ENCODE measurements around the gene SPRING1.
"Not testable (repeated sequence)": the region's sequence is repeated elsewhere in the genome, so short reads cannot be mapped to it uniquely, and the experiment has no call there.

Gene SPRING1

GRCh38 chr12:116737774-116738657 lies at the start of gene SPRING1, which contains the start of gene RNFT2:
Gene SPRING1, minus strand, starts transcription at chr12:116738069. Its CDS starts 169 bp downstream, at chr12:116737900.
Gene RNFT2, plus strand, starts transcription at chr12:116738315. Its CDS starts 2,183 bp downstream, at chr12:116740498.
- peak; percentile 99 for DNase-seq

- DNase-seq, result no peak
These were observed 46.4 kb upstream of the SPRING1 start for GRCh38 chr12:116784238-116784612.

GRCh38 chr12:116783525-116784237 lies 45.8 kb upstream of the SPRING1 start:
- no peak for DNase-seq

GRCh38 chr12:116780942-116781341 lies 43.1 kb upstream of the SPRING1 start:
- DNase-seq, result no peak

GRCh38 chr12:116779597-116779996 lies 41.7 kb upstream of the SPRING1 start:
- no peak for DNase-seq

- DNase-seq, result no peak
These were observed 39.4 kb upstream of the SPRING1 start for GRCh38 chr12:116777245-116777644.

- DNase-seq, result no peak
These were observed 36.2 kb upstream of the SPRING1 start for GRCh38 chr12:116774020-116774419.

- no peak for DNase-seq
These were observed 35.4 kb upstream of the SPRING1 start for GRCh38 chr12:116773276-116773731.

GRCh38 chr12:116771651-116772050 lies 33.8 kb upstream of the SPRING1 start:
- DNase-seq, result no peak

- no peak for DNase-seq
These were observed 28.9 kb upstream of the SPRING1 start for GRCh38 chr12:116766746-116767145.

GRCh38 chr12:116766285-116766684 lies 28.4 kb upstream of the SPRING1 start:
- no peak for DNase-seq

- no peak for DNase-seq
These were observed 27.4 kb upstream of the SPRING1 start for GRCh38 chr12:116765271-116765670.

- no peak for DNase-seq
These were observed 23.6 kb upstream of the SPRING1 start for GRCh38 chr12:116761499-116761898.

- DNase-seq, result no peak
These were observed 22.8 kb upstream of the SPRING1 start for GRCh38 chr12:116760622-116761020.

GRCh38 chr12:116759783-116760621 lies 22.1 kb upstream of the SPRING1 start:
- peak; percentile 36 for DNase-seq

- DNase-seq, result not testable (repeated sequence)
These were observed 16.9 kb upstream of the SPRING1 start for GRCh38 chr12:116754783-116755182.

- not testable (repeated sequence) for DNase-seq
These were observed 16.2 kb upstream of the SPRING1 start for GRCh38 chr12:116754097-116754496.

GRCh38 chr12:116750298-116750697 lies 12.4 kb upstream of the SPRING1 start:
- no peak for DNase-seq

GRCh38 chr12:116749884-116750283 lies 12.0 kb upstream of the SPRING1 start:
- no peak for DNase-seq

- DNase-seq, result no peak
These were observed 7.7 kb upstream of the SPRING1 start for GRCh38 chr12:116745554-116745953.

GRCh38 chr12:116744766-116745165 lies 6.9 kb upstream of the SPRING1 start:
- DNase-seq, result no peak

GRCh38 chr12:116742787-116743186 lies 4.9 kb upstream of the SPRING1 start:
- not testable (repeated sequence) for DNase-seq

GRCh38 chr12:116739381-116739887 lies 1.6 kb upstream of the SPRING1 start:
- DNase-seq, result no peak
